GM12878 (cell line): ENCODE results near the gene STX10. TPM values are rescaled to one million over a fixed set of nuclear protein-coding genes. Genes with fewer than 3 reads are reported as not detected.
A peak's percentile ranks its signal among the peaks of the same experiment; 100 is the strongest.

Experiments
- GATAD2B ChIP-seq: fragments of 450-650 bp; conservative IDR thresholded peaks from 2 replicates; pipeline ENCODE4 v1.6.1; 2017; ENCODE audit warnings: low read depth, mild to moderate bottlenecking, moderate library complexity
- IKZF1 ChIP-seq: fragments of 450-650 bp; conservative IDR thresholded peaks from 2 replicates; pipeline ENCODE4 v1.6.1; 2017; ENCODE audit warnings: antibody characterized with exemption, mild to moderate bottlenecking
- LARP7 ChIP-seq: fragments of 450-650 bp; IDR thresholded peaks from 2 replicates; pipeline ENCODE4 v1.6.1; 2017; ENCODE audit warnings: mild to moderate bottlenecking
- MEF2B ChIP-seq: fragments of 450-650 bp; IDR thresholded peaks from 2 replicates; pipeline ENCODE4 v1.6.1; 2018; ENCODE audit warnings: mild to moderate bottlenecking, moderate library complexity; ENCODE audit not compliant: partially characterized antibody, poor library complexity, severe bottlenecking
- NR2F1 ChIP-seq: fragments of 450-650 bp; conservative IDR thresholded peaks from 2 replicates; pipeline ENCODE4 v1.6.1; 2017; ENCODE audit warnings: mild to moderate bottlenecking
- POLR2AphosphoS5 ChIP-seq: IDR thresholded peaks from 2 replicates; pipeline ENCODE4 v1.6.1; 2011; ENCODE audit warnings: mild to moderate bottlenecking, low read length, inconsistent platforms
- POU2F2 ChIP-seq: IDR thresholded peaks from 3 replicates; pipeline ENCODE4 v1.6.1; 2011; ENCODE audit warnings: low read depth, mild to moderate bottlenecking, low read length, borderline replicate concordance
- PRDM15 ChIP-seq: fragments of 450-650 bp; formaldehyde crosslinking; IDR thresholded peaks from 2 replicates; pipeline ENCODE4 v1.4.0; 2020; ENCODE audit warnings: mild to moderate bottlenecking, moderate library complexity
- polyA plus RNA-seq, 11 experiments: library from polyadenylated mRNA; depleted of rRNA in 4 of 11; unstranded in 6 of 11; stranded (reverse) in 5 of 11; fragments of >200 nt; fragmentation: Nextera tagmentation in 4 of 11; fragmentation: Illumina TruSeq in 1 of 11; extraction: Ambion mirVana in 4 of 11; extraction: Trizol in 1 of 11; gene quantifications; 1 replicate in 1 of 11; 2 replicates in 10 of 11; pipeline versions ENCODE4 v1.2.1 to v1.2.3, GENCODE V29; 2011 to 2016; ENCODE audit warnings: inconsistent platforms in 2 of 11, missing spikeins in 2 of 11, low read depth in 1 of 11
- total RNA-seq, 4 experiments: library from RNA; depleted of rRNA in 3 of 4; stranded (reverse); fragments of >200 nt in 3 of 4; fragmentation: Illumina TruSeq in 1 of 4; extraction: Trizol in 1 of 4; gene quantifications; 2 replicates each; pipeline versions ENCODE4 v1.2.1 to v1.2.3, GENCODE V29; 2013 to 2021
- TF ChIP-seq, protein P1 (sequence below): IDR thresholded peaks from 2 replicates; pipeline ENCODE4 v1.6.1; 2012; ENCODE audit warnings: low read depth, low read length, improper control_type of control experiment

STX10 gene
- total and polyA plus RNA-seq, 10 of the 15 experiments (the other 5 are each of a cell fraction or from before 2014, with no cell fraction given): 0.56 to 76.1 (median 47.6) TPM

DNA sequence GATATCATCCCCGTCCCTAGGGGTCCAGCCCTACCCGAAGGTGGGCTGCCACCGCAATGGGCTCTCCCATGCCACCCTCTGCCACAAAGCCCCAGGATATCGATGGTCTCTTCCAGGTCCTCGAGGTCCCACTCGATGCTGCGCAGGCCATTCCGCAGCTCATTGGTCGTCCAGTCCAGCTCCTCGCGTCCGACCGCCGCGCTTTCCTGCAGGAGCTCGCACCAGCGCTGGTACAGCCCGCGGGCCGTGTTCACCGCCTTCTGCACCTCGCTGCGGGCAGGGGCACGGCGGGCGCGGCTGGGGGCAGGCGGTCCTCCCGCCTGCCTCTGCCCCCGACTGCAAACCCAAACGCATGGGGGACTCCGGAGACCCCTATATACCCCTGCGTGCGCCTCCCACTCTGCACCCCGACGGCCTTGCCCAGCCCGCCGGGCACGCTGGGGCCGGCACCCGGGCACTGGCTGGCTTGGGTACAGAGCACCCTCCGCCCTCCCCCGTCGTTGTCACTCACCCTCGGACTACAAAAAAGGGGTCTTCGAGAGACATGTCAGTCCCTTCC, 468 bp downstream of the STX10 start (continued):
- TF ChIP-seq PRDM15 (no peak), MEF2B (no peak), NR2F1 (peak; percentile 57), IKZF1 (peak; percentile 90; the same call in 1 of the 2 replicates), LARP7 (peak; percentile 67), POU2F2 (no peak), POLR2AphosphoS5 (no peak), GATAD2B (peak; percentile 82)
- TF ChIP-seq, protein P1, sequence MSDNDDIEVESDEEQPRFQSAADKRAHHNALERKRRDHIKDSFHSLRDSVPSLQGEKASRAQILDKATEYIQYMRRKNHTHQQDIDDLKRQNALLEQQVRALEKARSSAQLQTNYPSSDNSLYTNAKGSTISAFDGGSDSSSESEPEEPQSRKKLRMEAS: no peak
